ENCODE results near the gene ALDH8A1. TPM values are rescaled to one million over a fixed set of nuclear protein-coding genes. Genes with fewer than 3 reads are reported as not detected.
"Not testable (repeated sequence)": the region's sequence is repeated elsewhere in the genome, so short reads cannot be mapped to it uniquely, and the experiment has no call there.

ALDH8A1 gene
- total RNA-seq, 2 donors from 2014 or later = 0.35 TPM; not detected in 1

DNA sequence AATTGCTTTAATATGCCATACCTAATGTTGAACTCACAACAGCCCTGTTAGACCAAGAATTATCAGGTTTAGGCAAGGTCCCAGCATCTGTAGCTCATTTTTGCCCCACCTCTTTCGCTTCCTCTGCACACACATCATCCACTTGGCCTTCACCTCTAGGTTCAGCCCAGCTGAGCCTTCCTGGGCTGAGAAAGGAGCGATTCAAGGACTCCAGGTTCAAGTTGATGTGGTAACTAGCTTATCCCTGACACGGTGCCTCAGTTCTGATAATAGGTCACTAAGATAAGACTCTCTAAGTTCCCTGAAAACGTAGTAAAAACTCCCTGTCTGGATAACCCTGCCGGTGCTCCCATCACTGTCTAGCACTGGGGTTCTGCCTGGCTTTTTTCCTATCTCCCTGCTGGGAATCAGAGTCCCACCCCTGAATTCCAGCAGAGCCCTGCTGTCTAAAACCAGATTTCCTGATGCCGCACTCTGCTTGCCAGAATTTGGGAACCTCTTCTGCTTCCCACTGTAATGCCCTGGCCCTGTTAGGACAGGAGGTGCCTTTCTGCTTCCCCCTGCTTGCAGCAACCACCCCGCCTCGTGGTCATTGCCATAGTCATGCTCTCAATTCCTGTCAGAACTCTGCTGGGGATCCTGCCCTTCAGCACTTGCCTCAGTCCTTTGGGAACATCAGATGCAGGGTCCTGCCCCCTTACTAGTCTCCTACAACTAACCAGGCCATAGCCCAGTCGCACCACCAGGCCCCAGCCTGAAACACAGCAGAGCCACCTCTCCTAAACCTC is 47.6 kb downstream of the ALDH8A1 start:
- Histone ChIP-seq H3K4me3 (no peak overlapping the region), H3K27ac (peak overlapping the region in 1 of 2 donors; percentile 52), H3K4me1 (no peaks in the 10 kb centered on the region), H3K36me3 (no peaks in the 10 kb centered on the region), H3K27me3 (no peaks in the 10 kb centered on the region), H3K9me3 (no peaks in the 10 kb centered on the region)
- TF ChIP-seq CTCF (IDR thresholded peaks at IDR 0.05) = no peak
- DNase-seq (ENCODE audit: low spot score) = no peak

- Histone ChIP-seq H3K4me3 (no peak overlapping the region), H3K36me3 (no peaks in the 10 kb centered on the region), H3K27me3 (no peaks in the 10 kb centered on the region), H3K4me1 (no peaks in the 10 kb centered on the region), H3K27ac (no peak overlapping the region), H3K9me3 (no peaks in the 10 kb centered on the region)
- TF ChIP-seq CTCF (IDR thresholded peaks at IDR 0.05) = no peak
- no peak for DNase-seq (ENCODE audit: low spot score)
These were observed 51.3 kb downstream of the ALDH8A1 start for GRCh38 chr6:134898575-134898974.

GRCh38 chr6:134898166-134898565 is 51.7 kb downstream of the ALDH8A1 start:
- not testable (repeated sequence) for H3K4me1 ChIP-seq; H3K36me3 ChIP-seq; H3K27ac ChIP-seq; H3K9me3 ChIP-seq; DNase-seq (ENCODE audit: low spot score); H3K27me3 ChIP-seq; H3K4me3 ChIP-seq

DNA sequence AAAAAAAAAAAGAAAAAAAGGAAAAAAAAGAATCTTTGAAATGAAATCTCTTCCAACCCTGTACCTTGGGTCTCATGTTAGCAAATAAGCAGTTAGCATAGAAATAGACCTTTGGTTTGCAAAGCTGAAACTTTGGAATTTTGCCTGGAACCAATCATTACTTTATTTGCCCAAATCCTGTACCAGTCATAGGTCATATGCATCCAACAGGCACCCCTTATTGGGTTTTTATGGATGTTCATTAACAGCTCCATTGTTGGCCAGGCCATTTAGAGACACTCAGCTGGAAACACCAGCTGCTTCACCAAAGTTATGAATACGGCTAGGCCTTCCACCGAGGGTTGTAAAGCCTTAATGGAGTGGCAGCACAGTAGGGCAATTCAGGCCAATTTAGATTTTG is 53.0 kb downstream of the ALDH8A1 start:
- Histone ChIP-seq H3K9me3 (peaks cover 0 to 6% of the 10 kb centered on the region in 2 donors), H3K4me1 (no peaks in the 10 kb centered on the region), H3K4me3 (no peak overlapping the region), H3K27me3 (no peaks in the 10 kb centered on the region), H3K36me3 (no peaks in the 10 kb centered on the region), H3K27ac (no peak overlapping the region)
- TF ChIP-seq CTCF (IDR thresholded peaks at IDR 0.05) = no peak
- no peak for DNase-seq (ENCODE audit: low spot score)

DNA sequence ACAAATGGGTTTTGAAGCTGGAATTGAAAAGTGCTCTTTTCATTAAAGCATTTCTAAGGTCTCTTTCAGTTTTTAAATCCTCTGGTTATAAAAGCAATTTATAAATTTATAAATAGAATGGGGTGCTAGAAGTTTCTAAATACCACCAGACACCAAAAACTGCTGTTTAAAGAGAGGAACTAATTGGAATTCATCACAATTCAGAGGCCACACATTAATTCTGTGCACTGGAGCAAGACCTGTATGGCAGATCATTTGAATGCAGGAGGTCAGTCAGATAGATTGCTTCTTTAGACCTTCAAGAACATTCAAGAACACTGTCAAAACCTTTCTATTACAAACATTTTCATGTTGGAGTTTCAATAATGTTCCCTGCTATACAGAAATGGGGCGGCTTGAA is 55.1 kb downstream of the ALDH8A1 start:
- no peak overlapping the region for H3K27ac ChIP-seq
- H3K4me1 ChIP-seq = no peaks in the 10 kb centered on the region
- DNase-seq (ENCODE audit: low spot score) = no peak
- H3K27me3 ChIP-seq = no peaks in the 10 kb centered on the region
- H3K9me3 ChIP-seq = peaks cover 0 to 8% of the 10 kb centered on the region in 2 donors
- H3K36me3 ChIP-seq = no peaks in the 10 kb centered on the region
- no peak overlapping the region for H3K4me3 ChIP-seq
- TF ChIP-seq CTCF (IDR thresholded peaks at IDR 0.05) = no peak

DNA sequence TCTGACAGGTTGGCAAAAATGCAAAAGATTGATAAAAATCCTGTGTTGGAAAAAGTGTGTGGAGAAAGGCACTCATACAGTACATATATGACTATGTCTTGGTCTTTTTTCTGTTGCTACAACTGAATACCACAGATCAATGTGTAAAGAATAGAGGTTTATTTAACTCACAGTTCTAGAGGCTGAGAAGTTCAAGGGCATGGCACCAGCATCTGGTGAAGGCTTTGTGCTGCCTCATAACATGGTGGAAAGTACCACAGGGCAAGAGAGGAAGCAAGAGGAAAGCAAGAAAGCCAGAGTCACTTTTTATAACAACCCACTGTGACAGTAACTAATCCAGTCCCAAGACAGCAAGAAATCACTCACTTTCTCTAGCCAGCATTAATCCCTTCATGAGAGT is 57.5 kb downstream of the ALDH8A1 start:
- DNase-seq (ENCODE audit: low spot score) = no peak
- Histone ChIP-seq H3K36me3 (no peaks in the 10 kb centered on the region), H3K9me3 (peaks cover 0 to 8% of the 10 kb centered on the region in 2 donors), H3K27me3 (no peaks in the 10 kb centered on the region), H3K4me3 (no peak overlapping the region), H3K4me1 (no peaks in the 10 kb centered on the region), H3K27ac (no peak overlapping the region)
- no peak for TF ChIP-seq CTCF (IDR thresholded peaks at IDR 0.05)
